HepG2 (cell line): Measurements from ENCODE around the gene C1GALT1. TPM values are rescaled to one million over a fixed set of nuclear protein-coding genes. Genes with fewer than 3 reads are reported as not detected.
"Not testable (repeated sequence)": the region's sequence is repeated elsewhere in the genome, so short reads cannot be mapped to it uniquely, and the experiment has no call there.

Source experiments
- ATAC-seq: fragments of 200-7000 bp; cut with Tn5 transposase; 3 replicates; pipeline ENCODE4 v1.9.1; 2020; ENCODE audit warnings: mild to moderate bottlenecking, moderate library complexity
- BruUV-seq: library from RNA; stranded (reverse); fragments of 400-500 nt; replicated peaks from 2 replicates; lab custom pipeline; 2021; lab: Mats Ljungman, UMichigan
- CTCF ChIA-PET: fragments of 300-600 bp; formaldehyde crosslinking; extraction: SDS; loops from one replicate; lab custom pipeline; 2021; ENCODE audit warnings: low total read pairs, inconsistent platforms, low intra/inter-chr PET ratio; lab: Yijun Ruan, JAX
- POLR2A ChIA-PET: fragments of 350-600 bp; sonication (Branson Sonifier 250); formaldehyde crosslinking; loops from one replicate; lab custom pipeline; 2020; ENCODE audit warnings: antibody characterized with exemption, inconsistent platforms; lab: Yijun Ruan, JAX
- DNase-seq: peaks from one replicate; pipeline ENCODE4 v3.0.0-alpha.2; 2015; ENCODE audit warnings: low spot score
- FAIRE-seq: peaks from 3 replicates; lab custom pipeline; 2011; peaks lifted over from hg19 to GRCh38; lab: Jason Lieb, UNC
- H2AFZ ChIP-seq: one replicate; pipeline ENCODE4 v1.6.1; 2011; ENCODE audit warnings: low read length, inconsistent platforms
- H3K27ac ChIP-seq: fragments of 300-600 bp; 3 replicates; pipeline ENCODE4 v1.8.0; 2011; ENCODE audit warnings: mixed run types, mild to moderate bottlenecking, mixed read lengths, low read length, inconsistent platforms; ENCODE audit not compliant: insufficient read depth; ENCODE audit errors: extremely low read length
- H3K27me3 ChIP-seq, 2 experiments: fragments of 200-600 bp in 1 of 2; 2 replicates in 1 of 2; 3 replicates in 1 of 2; pipeline versions ENCODE4 v1.6.0 to v1.8.0; 2011; ENCODE audit warnings: low read length in 2 of 2, mild to moderate bottlenecking in 2 of 2, moderate library complexity in 2 of 2, inconsistent platforms in 1 of 2; ENCODE audit not compliant: insufficient read depth in 2 of 2, control insufficient read depth in 1 of 2
- H3K36me3 ChIP-seq, 2 experiments: fragments of 200-600 bp in 1 of 2; replicated peaks in 1 of 2; 2 replicates in 1 of 2; 3 replicates in 1 of 2; pipeline versions ENCODE4 v1.5.1 to v1.8.0; 2011; ENCODE audit warnings: low read length in 2 of 2, inconsistent platforms in 1 of 2; ENCODE audit not compliant: insufficient read depth in 2 of 2, control insufficient read depth in 1 of 2
- H3K4me1 ChIP-seq: 2 replicates; pipeline ENCODE4 v1.5.1; 2012; ENCODE audit warnings: low read length, inconsistent platforms; ENCODE audit not compliant: insufficient read depth
- H3K4me2 ChIP-seq: 2 replicates; pipeline ENCODE4 v1.6.0; 2011; ENCODE audit warnings: low read depth, low read length, inconsistent platforms
- H3K4me3 ChIP-seq, 3 experiments: fragments of 200-600 bp in 1 of 3; sonication (generic), shearing (Covaris generic) in 1 of 3; replicated peaks in 1 of 3; 2 replicates each; pipeline ENCODE4 v1.5.1; 2011 to 2016; ENCODE audit warnings: low read length in 3 of 3, inconsistent platforms in 2 of 3, low read depth in 2 of 3, mild to moderate bottlenecking in 2 of 3, control low read depth in 1 of 3, mixed read lengths in 1 of 3; ENCODE audit not compliant: insufficient read depth in 1 of 3
- H3K79me2 ChIP-seq: one replicate; pipeline ENCODE4 v1.6.1; 2011; ENCODE audit warnings: low read length, inconsistent platforms; ENCODE audit not compliant: insufficient read depth
- H3K9ac ChIP-seq: 2 replicates; pipeline ENCODE4 v1.6.0; 2011; ENCODE audit warnings: mild to moderate bottlenecking, low read depth, low read length, inconsistent platforms; ENCODE audit not compliant: insufficient read depth
- H3K9me3 ChIP-seq: 2 replicates; pipeline ENCODE4 v1.5.1; 2012; ENCODE audit warnings: mild to moderate bottlenecking, low read length
- H4K20me1 ChIP-seq: 2 replicates; pipeline ENCODE4 v1.6.0; 2011; ENCODE audit warnings: inconsistent platforms, mild to moderate bottlenecking, low read length, moderate library complexity; ENCODE audit not compliant: insufficient read depth
- GFI1 ChIP-seq: sonication (generic); formaldehyde crosslinking; IDR thresholded peaks from 2 replicates; pipeline ENCODE4 v1.5.0; 2020; ENCODE audit warnings: missing genetic modification reagents, mild to moderate bottlenecking, borderline replicate concordance
- PRPF4 ChIP-seq: fragments of 200-400 bp; formaldehyde crosslinking; IDR thresholded peaks from 2 replicates; pipeline ENCODE4 v1.6.1; 2016; ENCODE audit warnings: low read length, low read depth; ENCODE audit not compliant: poor library complexity, severe bottlenecking
- WGBS: methylation state at CpG from one replicate; pipeline ENCODE4 v1.1.6; 2017; ENCODE audit warnings: low lambda C conversion rate; 5-methylcytosine and 5-hydroxymethylcytosine counted together
- in situ Hi-C: cut with HindIII; loops from 2 replicates; pipeline ENCODE4 v1.10.0; 2017; ENCODE audit warnings: low pct_unique_long_range_greater_than_20kb; ENCODE audit not compliant: extremely low pct_ligation_motif_present
- intact Hi-C: fragments of 100-400 bp; cut with micrococcal nuclease; formaldehyde crosslinking; loops from one replicate; pipeline ENCODE4 v1.10.0; 2022; ENCODE audit not compliant: unreplicated experiment
- polyA plus RNA-seq, 8 experiments: library from polyadenylated mRNA; depleted of rRNA in 3 of 8; stranded (reverse) in 7 of 8; unstranded in 1 of 8; fragments of >200 nt; fragmentation: Illumina TruSeq in 4 of 8; extraction: Trizol in 4 of 8; gene quantifications; 2 replicates each; pipeline versions ENCODE4 v1.2.1 to v1.2.3, GENCODE V29; 2011 to 2016; ENCODE audit warnings: low read depth in 4 of 8, missing spikeins in 1 of 8, mixed read lengths in 1 of 8; ENCODE audit not compliant: insufficient read depth in 1 of 8
- total RNA-seq, 5 experiments: library from RNA; depleted of rRNA; stranded (reverse); fragments of >200 nt; fragmentation: Illumina TruSeq; extraction: Trizol; gene quantifications; 2 replicates each; pipeline ENCODE4 v1.2.3, GENCODE V29; 2016; ENCODE audit warnings: low read depth in 1 of 5
- TF ChIP-seq, protein P1 (sequence below): sonication (generic); formaldehyde crosslinking; IDR thresholded peaks from 2 replicates; pipeline ENCODE4 v1.8.0; 2022; ENCODE audit warnings: mild to moderate bottlenecking, missing genetic modification reagents
- TF ChIP-seq, protein P2 (sequence below): sonication (generic); formaldehyde crosslinking; IDR thresholded peaks from 2 replicates; pipeline ENCODE4 v1.8.0; 2022; ENCODE audit warnings: mild to moderate bottlenecking, missing genetic modification reagents, borderline replicate concordance

Gene C1GALT1
- total and polyA plus RNA-seq, 2 of the 13 experiments (the other 11 are each of a cell fraction or from before 2014, with no cell fraction given) = 57.1 to 65.9 TPM

DNA sequence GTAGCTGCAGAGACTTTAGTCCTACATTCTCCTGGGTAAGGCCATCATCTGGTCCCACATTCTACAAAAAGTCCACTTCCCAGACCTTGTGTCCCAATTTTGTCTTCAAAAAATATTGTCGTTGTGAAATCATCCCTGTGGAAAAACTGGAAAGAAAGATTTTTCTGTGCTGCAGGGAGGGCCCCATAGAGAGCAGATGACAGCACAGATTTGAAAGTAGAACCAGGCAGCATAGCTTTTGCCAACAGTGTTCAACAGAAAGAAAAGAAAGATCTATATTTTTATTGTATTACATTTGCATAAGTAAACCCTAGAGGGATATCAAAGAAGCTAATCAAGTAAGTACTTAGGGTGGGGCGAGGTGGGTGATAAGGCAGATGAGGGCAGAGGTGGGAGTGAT lies 48.3 kb upstream of the C1GALT1 start (continued):
- TF ChIP-seq GFI1 (CRISPR knock-in tag) = 0 out of 2 replicates have a peak, but pooled peaks have one; percentile 17
- no peak for TF ChIP-seq PRPF4

DNA sequence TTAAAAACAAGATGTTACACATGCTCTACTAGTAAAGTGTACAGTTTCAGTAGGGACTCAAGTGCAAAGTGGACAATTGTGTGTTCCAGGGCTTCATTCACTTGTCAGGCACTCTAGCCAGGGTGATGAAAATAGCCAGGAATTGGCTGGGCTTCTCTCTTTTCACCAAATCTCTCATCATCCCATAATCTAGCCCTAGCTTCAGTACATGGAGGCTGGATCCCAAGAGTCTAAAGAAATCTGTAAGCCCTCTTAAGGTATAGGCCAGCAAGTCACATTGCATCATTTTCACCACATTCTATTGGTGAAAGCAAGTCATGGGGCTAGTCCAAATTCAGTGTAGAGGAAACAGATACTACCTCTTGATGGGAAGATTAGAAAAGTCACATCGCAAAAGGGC lies 47.3 kb upstream of the C1GALT1 start:
- intact Hi-C loops = no loop called here
- no peaks in the 10 kb centered on the region for H4K20me1 ChIP-seq
- peaks cover 51% of the 10 kb centered on the region for H3K4me1 ChIP-seq
- H3K27ac ChIP-seq = no peak overlapping the region
- no peaks in the 10 kb centered on the region for H3K9me3 ChIP-seq
- H3K36me3 ChIP-seq = no peaks in the 10 kb centered on the region
- no peaks in the 10 kb centered on the region for H3K27me3 ChIP-seq
- DNase-seq (no peak), FAIRE-seq (no peak), ATAC-seq (no peak)
- in situ Hi-C loops = no loop called here
- no peak overlapping the region for H3K4me2 ChIP-seq
- H3K79me2 ChIP-seq = no peaks in the 10 kb centered on the region
- CTCF ChIA-PET = no interaction called here
- H3K4me3 ChIP-seq = no peak overlapping the region
- no peak overlapping the region for H2AFZ ChIP-seq
- 93% methylated on average over 1 of the region's 1 CpG for WGBS
- TF ChIP-seq, protein P1, sequence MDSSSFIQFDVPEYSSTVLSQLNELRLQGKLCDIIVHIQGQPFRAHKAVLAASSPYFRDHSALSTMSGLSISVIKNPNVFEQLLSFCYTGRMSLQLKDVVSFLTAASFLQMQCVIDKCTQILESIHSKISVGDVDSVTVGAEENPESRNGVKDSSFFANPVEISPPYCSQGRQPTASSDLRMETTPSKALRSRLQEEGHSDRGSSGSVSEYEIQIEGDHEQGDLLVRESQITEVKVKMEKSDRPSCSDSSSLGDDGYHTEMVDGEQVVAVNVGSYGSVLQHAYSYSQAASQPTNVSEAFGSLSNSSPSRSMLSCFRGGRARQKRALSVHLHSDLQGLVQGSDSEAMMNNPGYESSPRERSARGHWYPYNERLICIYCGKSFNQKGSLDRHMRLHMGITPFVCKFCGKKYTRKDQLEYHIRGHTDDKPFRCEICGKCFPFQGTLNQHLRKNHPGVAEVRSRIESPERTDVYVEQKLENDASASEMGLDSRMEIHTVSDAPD (CRISPR knock-in tag) = no peak
- POLR2A ChIA-PET = no interaction called here
- no peak overlapping the region for H3K9ac ChIP-seq
- BruUV-seq = no TSS peak

DNA sequence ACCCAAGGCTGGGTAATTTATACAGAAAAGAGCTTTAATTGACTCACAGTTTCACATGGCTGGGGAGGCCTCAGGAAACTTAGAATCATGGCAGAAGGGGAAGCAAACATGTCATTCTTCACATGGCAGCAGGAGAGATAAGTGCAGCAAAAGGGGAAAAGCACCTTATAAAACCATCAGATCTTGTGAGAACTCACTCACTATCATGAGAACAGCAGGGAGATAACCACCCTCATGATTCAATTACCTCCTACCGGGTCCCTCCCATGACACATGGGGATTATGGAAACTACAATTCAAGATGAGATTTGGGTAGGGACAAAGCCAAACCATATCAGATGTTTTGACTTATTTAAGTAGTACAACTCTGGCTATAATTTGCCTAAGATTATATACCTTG lies 46.4 kb upstream of the C1GALT1 start:
- 100% methylated on average over 1 of the region's 1 CpG for WGBS
- H3K9me3 ChIP-seq, in situ Hi-C loops, FAIRE-seq, POLR2A ChIA-PET, intact Hi-C loops, H3K9ac ChIP-seq, H3K4me2 ChIP-seq, DNase-seq, H3K27me3 ChIP-seq, H3K36me3 ChIP-seq, ATAC-seq, H2AFZ ChIP-seq, H3K79me2 ChIP-seq, H3K4me3 ChIP-seq, H4K20me1 ChIP-seq, BruUV-seq, CTCF ChIA-PET: not testable (repeated sequence)
- peaks cover 51% of the 10 kb centered on the region for H3K4me1 ChIP-seq
- H3K27ac ChIP-seq = peak overlapping the region; percentile 27
- TF ChIP-seq, protein P2, sequence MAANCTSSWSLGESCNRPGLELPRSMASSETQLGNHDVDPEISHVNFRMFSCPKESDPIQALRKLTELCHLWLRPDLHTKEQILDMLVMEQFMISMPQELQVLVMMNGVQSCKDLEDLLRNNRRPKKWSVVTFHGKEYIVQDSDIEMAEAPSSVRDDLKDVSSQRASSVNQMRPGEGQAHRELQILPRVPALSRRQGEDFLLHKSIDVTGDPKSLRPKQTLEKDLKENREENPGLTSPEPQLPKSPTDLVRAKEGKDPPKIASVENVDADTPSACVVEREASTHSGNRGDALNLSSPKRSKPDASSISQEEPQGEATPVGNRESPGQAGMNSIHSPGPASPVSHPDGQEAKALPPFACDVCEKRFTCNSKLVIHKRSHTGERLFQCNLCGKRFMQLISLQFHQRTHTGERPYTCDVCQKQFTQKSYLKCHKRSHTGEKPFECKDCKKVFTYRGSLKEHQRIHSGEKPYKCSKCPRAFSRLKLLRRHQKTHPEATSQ = peak; percentile 29; the same call in 1 of the 2 replicates
